OCI-LY1 (cell line): ENCODE measurements around the gene SIRPA.

ENCODE experiments used
- H2AFZ ChIP-seq: fragments of 200-600 bp; sonication (generic), shearing (Covaris generic); 2 replicates; pipeline ENCODE4 v1.6.0; 2014; ENCODE audit warnings: antibody characterized with exemption, mild to moderate bottlenecking, low read length
- H3F3A ChIP-seq: fragments of 200-600 bp; sonication (generic), shearing (Covaris generic); 2 replicates; pipeline ENCODE4 v1.6.0; 2014; ENCODE audit warnings: mild to moderate bottlenecking, antibody characterized with exemption, low read length, moderate library complexity; ENCODE audit not compliant: insufficient read depth
- H3K27ac ChIP-seq: fragments of 200-600 bp; sonication (generic); 2 replicates; pipeline ENCODE4 v1.5.1; 2014; ENCODE audit warnings: low read length, mixed run types, mild to moderate bottlenecking, low read depth; ENCODE audit not compliant: poor library complexity, severe bottlenecking
- H3K27me3 ChIP-seq: fragments of 200-600 bp; sonication (generic); 2 replicates; pipeline ENCODE4 v1.6.0; 2014; ENCODE audit warnings: antibody characterized with exemption, mild to moderate bottlenecking, low read length, moderate library complexity; ENCODE audit not compliant: insufficient read depth
- H3K36me3 ChIP-seq: fragments of 200-600 bp; sonication (generic); 2 replicates; pipeline ENCODE4 v1.6.1; 2014; ENCODE audit warnings: mild to moderate bottlenecking, antibody characterized with exemption, low read length, moderate library complexity, mixed read lengths; ENCODE audit not compliant: insufficient read depth
- H3K4me1 ChIP-seq: fragments of 200-600 bp; sonication (generic); 2 replicates; pipeline ENCODE4 v1.5.1; 2014; ENCODE audit warnings: mild to moderate bottlenecking, low read length, moderate library complexity; ENCODE audit not compliant: insufficient read depth, severe bottlenecking
- H3K4me2 ChIP-seq: fragments of 200-600 bp; sonication (generic), shearing (Covaris generic); 2 replicates; pipeline ENCODE4 v1.6.1; 2014; ENCODE audit warnings: low read length
- H3K4me3 ChIP-seq: fragments of 200-600 bp; sonication (generic); 2 replicates; pipeline ENCODE4 v1.5.1; 2014; ENCODE audit warnings: low read length, low read depth, mild to moderate bottlenecking, mixed read lengths; ENCODE audit not compliant: poor library complexity, severe bottlenecking
- H3K79me2 ChIP-seq: fragments of 200-600 bp; shearing (Covaris generic); 2 replicates; pipeline ENCODE4 v1.6.1; 2016; ENCODE audit warnings: mixed run types, low read length, mixed read lengths; ENCODE audit not compliant: insufficient read depth
- H3K9ac ChIP-seq: fragments of 200-600 bp; sonication (generic), shearing (Covaris generic); 2 replicates; pipeline ENCODE4 v1.6.1; 2014; ENCODE audit warnings: mild to moderate bottlenecking, low read length, mixed read lengths
- H3K9me2 ChIP-seq: fragments of 200-600 bp; sonication (generic), shearing (Covaris generic); 2 replicates; pipeline ENCODE4 v1.6.1; 2014; ENCODE audit warnings: low read depth, mild to moderate bottlenecking, low read length, mixed read lengths
- H3K9me3 ChIP-seq: fragments of 200-600 bp; shearing (Covaris generic); 2 replicates; pipeline ENCODE4 v1.6.1; 2014; ENCODE audit warnings: low read length, mixed read lengths
- H4K20me1 ChIP-seq: fragments of 200-600 bp; sonication (generic), shearing (Covaris generic); 2 replicates; pipeline ENCODE4 v1.6.0; 2016; ENCODE audit warnings: mild to moderate bottlenecking, low read length; ENCODE audit not compliant: insufficient read depth
- EZH2 ChIP-seq: fragments of 200-600 bp; sonication (generic), shearing (Covaris generic); IDR thresholded peaks from 2 replicates; pipeline ENCODE4 v1.8.0; 2017; ENCODE audit warnings: borderline replicate concordance, mixed run types, mild to moderate bottlenecking, antibody characterized with exemption, low read length, moderate library complexity, mixed read lengths
- TF ChIP-seq, protein P1 (sequence below): fragments of 200-600 bp; sonication (generic), shearing (Covaris generic); IDR thresholded peaks from 2 replicates; pipeline ENCODE4 v1.5.1; 2017; ENCODE audit warnings: mild to moderate bottlenecking, antibody characterized with exemption, low read length, moderate library complexity, mixed read lengths

Gene SIRPA

DNA sequence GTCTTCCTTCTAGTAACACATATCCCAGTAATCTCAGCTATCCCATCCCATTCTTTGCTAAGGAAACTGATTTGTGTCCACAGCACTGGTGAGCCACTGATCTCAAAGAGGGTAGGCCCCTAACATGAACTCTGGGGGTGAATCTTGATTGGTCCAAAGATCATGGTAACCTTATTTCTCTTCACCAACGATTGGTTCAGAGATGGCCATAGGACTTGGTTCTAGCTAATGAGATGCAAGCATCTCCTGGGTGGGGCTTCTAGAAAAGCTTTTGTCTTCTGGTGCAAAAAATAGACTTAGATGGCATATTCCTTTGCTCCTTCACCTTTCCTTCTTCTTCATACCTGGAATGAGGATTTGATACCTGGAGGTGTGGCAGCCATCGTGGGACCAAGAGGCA, 43.8 kb upstream of the SIRPA start:
- H3K79me2 ChIP-seq = no peaks in the 10 kb centered on the region
- no peaks in the 10 kb centered on the region for H3K36me3 ChIP-seq
- H3K4me1 ChIP-seq = no peaks in the 10 kb centered on the region
- H3K27ac ChIP-seq = no peak overlapping the region
- 0 out of 2 replicates have a peak, but pooled peaks cover 4% of the 10 kb centered on the region for H3K27me3 ChIP-seq
- H3K9ac ChIP-seq = no peak overlapping the region
- H3K4me2 ChIP-seq = no peak overlapping the region
- H3K4me3 ChIP-seq = no peak overlapping the region
- no peaks in the 10 kb centered on the region for H3K9me3 ChIP-seq
- no peak overlapping the region for H2AFZ ChIP-seq
- H3F3A ChIP-seq = no peaks in the 10 kb centered on the region
- no peaks in the 10 kb centered on the region for H3K9me2 ChIP-seq
- TF ChIP-seq EZH2 = no peak
- TF ChIP-seq, protein P1, sequence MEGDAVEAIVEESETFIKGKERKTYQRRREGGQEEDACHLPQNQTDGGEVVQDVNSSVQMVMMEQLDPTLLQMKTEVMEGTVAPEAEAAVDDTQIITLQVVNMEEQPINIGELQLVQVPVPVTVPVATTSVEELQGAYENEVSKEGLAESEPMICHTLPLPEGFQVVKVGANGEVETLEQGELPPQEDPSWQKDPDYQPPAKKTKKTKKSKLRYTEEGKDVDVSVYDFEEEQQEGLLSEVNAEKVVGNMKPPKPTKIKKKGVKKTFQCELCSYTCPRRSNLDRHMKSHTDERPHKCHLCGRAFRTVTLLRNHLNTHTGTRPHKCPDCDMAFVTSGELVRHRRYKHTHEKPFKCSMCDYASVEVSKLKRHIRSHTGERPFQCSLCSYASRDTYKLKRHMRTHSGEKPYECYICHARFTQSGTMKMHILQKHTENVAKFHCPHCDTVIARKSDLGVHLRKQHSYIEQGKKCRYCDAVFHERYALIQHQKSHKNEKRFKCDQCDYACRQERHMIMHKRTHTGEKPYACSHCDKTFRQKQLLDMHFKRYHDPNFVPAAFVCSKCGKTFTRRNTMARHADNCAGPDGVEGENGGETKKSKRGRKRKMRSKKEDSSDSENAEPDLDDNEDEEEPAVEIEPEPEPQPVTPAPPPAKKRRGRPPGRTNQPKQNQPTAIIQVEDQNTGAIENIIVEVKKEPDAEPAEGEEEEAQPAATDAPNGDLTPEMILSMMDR = no peak
- no peaks in the 10 kb centered on the region for H4K20me1 ChIP-seq

DNA sequence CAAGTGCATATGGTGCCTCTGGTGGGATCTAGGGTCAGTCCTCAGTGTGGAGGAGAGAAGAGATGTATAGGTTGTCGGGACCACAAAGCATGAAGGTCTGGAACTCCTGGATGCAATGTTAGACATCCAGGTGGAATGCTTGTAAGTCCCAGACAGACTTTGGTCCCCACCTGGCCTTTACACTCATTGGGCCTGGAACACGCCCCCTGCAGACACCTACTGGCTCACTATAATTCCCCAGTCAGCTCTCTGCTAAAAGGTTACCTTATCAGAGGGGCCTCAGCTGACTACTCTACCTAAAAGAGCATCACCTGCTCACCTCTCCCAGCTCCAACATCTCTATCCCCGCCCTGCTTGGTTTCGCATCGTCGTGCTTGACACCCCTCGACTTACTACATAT, 41.7 kb upstream of the SIRPA start:
- Histone ChIP-seq H4K20me1 (no peaks in the 10 kb centered on the region), H3K27ac (no peak overlapping the region), H3K4me1 (no peaks in the 10 kb centered on the region), H3K9me3 (no peaks in the 10 kb centered on the region), H2AFZ (no peak overlapping the region), H3K27me3 (0 out of 2 replicates have a peak, but pooled peaks cover 4% of the 10 kb centered on the region), H3K79me2 (no peaks in the 10 kb centered on the region), H3K9ac (no peak overlapping the region), H3K4me2 (no peak overlapping the region), H3K9me2 (no peaks in the 10 kb centered on the region), H3K4me3 (no peak overlapping the region), H3F3A (no peaks in the 10 kb centered on the region), H3K36me3 (no peaks in the 10 kb centered on the region)
- TF ChIP-seq, protein P1 = no peak
- TF ChIP-seq EZH2 = no peak

DNA sequence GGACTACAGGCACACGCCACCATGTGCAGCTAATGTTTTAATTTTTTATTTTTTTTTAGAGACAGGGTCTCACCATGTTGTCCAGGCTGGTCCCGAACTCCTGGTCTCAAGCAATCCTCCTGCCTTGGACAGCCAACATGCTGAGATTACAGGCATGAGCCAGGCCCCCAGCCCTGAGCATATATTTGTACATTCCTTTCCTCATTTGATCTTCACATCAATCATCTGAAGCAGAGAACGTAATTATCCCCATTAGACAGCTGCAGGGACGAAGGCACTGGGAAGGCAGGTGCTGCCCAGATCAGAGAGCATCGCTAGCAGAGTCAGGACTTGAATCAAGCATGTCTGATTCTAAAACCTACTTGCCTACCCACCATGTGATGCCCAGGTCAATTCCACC, 41.0 kb upstream of the SIRPA start:
- no peaks in the 10 kb centered on the region for H3K9me2 ChIP-seq
- no peak for TF ChIP-seq EZH2
- TF ChIP-seq, protein P1 = no peak
- H3K36me3 ChIP-seq = no peaks in the 10 kb centered on the region
- no peaks in the 10 kb centered on the region for H4K20me1 ChIP-seq
- H3K9me3 ChIP-seq = no peaks in the 10 kb centered on the region
- H2AFZ ChIP-seq = no peak overlapping the region
- H3K79me2 ChIP-seq = no peaks in the 10 kb centered on the region
- H3K27me3 ChIP-seq = 0 out of 2 replicates have a peak, but pooled peaks cover 4% of the 10 kb centered on the region
- no peak overlapping the region for H3K4me2 ChIP-seq
- no peak overlapping the region for H3K4me3 ChIP-seq
- no peaks in the 10 kb centered on the region for H3K4me1 ChIP-seq
- H3K9ac ChIP-seq = no peak overlapping the region
- no peak overlapping the region for H3K27ac ChIP-seq
- H3F3A ChIP-seq = no peaks in the 10 kb centered on the region
